Thymus (tissue), 14 donors: Measurements from ENCODE around the gene MAGEA1. TPM values are rescaled to one million over a fixed set of nuclear protein-coding genes. Genes with fewer than 3 reads are reported as not detected.
"Not testable (repeated sequence)": the region's sequence is repeated elsewhere in the genome, so short reads cannot be mapped to it uniquely, and the experiment has no call there.

Source experiments
- DNase-seq, 9 donors: peaks; one replicate each; pipeline ENCODE4 v3.0.0-alpha.2; 2013; ENCODE audit warnings: low spot score in 9 of 9, low read depth in 6 of 9, missing footprints in 1 of 9
- H3K27ac ChIP-seq, 2 donors: one replicate each; pipeline ENCODE4 v1.5.1; 2013; ENCODE audit warnings: control low read depth in 1 of 2, low read depth in 1 of 2, low read length in 1 of 2, mild to moderate bottlenecking in 1 of 2, moderate library complexity in 1 of 2
- H3K27me3 ChIP-seq, 2 donors: one replicate each; pipeline ENCODE4 v1.5.1; 2013; ENCODE audit warnings: low read length in 1 of 2; ENCODE audit not compliant: control insufficient read depth in 2 of 2, insufficient read depth in 1 of 2
- H3K36me3 ChIP-seq, 2 donors: one replicate each; pipeline ENCODE4 v1.5.1; 2013; ENCODE audit warnings: low read length in 1 of 2, mild to moderate bottlenecking in 1 of 2, moderate library complexity in 1 of 2; ENCODE audit not compliant: control insufficient read depth in 2 of 2, insufficient read depth in 2 of 2
- H3K4me1 ChIP-seq, 2 donors: one replicate each; pipeline ENCODE4 v1.5.1; 2013; ENCODE audit warnings: low read length in 2 of 2; ENCODE audit not compliant: control insufficient read depth in 2 of 2, insufficient read depth in 2 of 2
- H3K4me3 ChIP-seq, 2 donors: one replicate each; pipeline ENCODE4 v1.5.1; 2013; ENCODE audit warnings: low read length in 2 of 2, control low read depth in 1 of 2, mild to moderate bottlenecking in 1 of 2
- H3K9me3 ChIP-seq, 2 donors: one replicate each; pipeline ENCODE4 v1.5.1; 2013; ENCODE audit warnings: low read length in 1 of 2, mild to moderate bottlenecking in 1 of 2; ENCODE audit not compliant: control insufficient read depth in 2 of 2, insufficient read depth in 1 of 2
- WGBS: extraction: QIAGEN DNeasy Blood & Tissue Kit; methylation state at CpG from one replicate; pipeline ENCODE4 v1.1.7; 2013; 5-methylcytosine and 5-hydroxymethylcytosine counted together
- long read RNA-seq, 10 donors: transcript quantifications; one replicate each; lab custom pipeline, GENCODE V29; 2026
- polyA plus RNA-seq: library from polyadenylated mRNA; stranded (reverse); fragments of 200-250 nt; gene quantifications from one replicate; pipeline ENCODE4 v1.2.3, GENCODE V29; 2013
- total RNA-seq: library from RNA; stranded (reverse); fragments of 120-200 nt; gene quantifications from one replicate; pipeline ENCODE4 v1.2.4, GENCODE V29; 2013
- donor health status: healthy.

The MAGEA1 gene, protein sequence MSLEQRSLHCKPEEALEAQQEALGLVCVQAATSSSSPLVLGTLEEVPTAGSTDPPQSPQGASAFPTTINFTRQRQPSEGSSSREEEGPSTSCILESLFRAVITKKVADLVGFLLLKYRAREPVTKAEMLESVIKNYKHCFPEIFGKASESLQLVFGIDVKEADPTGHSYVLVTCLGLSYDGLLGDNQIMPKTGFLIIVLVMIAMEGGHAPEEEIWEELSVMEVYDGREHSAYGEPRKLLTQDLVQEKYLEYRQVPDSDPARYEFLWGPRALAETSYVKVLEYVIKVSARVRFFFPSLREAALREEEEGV
- not detected for total RNA-seq
- polyA plus RNA-seq, result not detected
- long read RNA-seq, donor 1, result 0 reads
- long read RNA-seq, donor 2, result 0 reads
- long read RNA-seq, donor 3, result 0 reads
- long read RNA-seq, donor 4, result 0 reads
- long read RNA-seq, donor 5, result 0 reads
- long read RNA-seq, donor 6, result 0 reads
- long read RNA-seq, donor 7, result 0 reads
- long read RNA-seq, donor 8, result 0 reads
- long read RNA-seq, donor 9, result 0 reads
- long read RNA-seq, donor 10, result 0 reads

GRCh38 chrX:153179131-153179530 lies at the start of gene MAGEA1:
Gene MAGEA1 (plus strand): TSS chrX:153179284. CDS start chrX:153182390, 3,106 bp downstream.
- H3K4me3 ChIP-seq, result no peak within 1 kb of the TSS
- no peaks in the 10 kb centered on the region for H3K27me3 ChIP-seq
- no peak for DNase-seq
- H3K36me3 ChIP-seq, result no peaks in the 10 kb centered on the region
- 97% methylated on average over 19 of the region's 19 CpGs for WGBS
- H3K9me3 ChIP-seq, result no peaks in the 10 kb centered on the region
- no peak within 1 kb of the TSS for H3K27ac ChIP-seq
- no peaks in the 10 kb centered on the region for H3K4me1 ChIP-seq

DNA sequence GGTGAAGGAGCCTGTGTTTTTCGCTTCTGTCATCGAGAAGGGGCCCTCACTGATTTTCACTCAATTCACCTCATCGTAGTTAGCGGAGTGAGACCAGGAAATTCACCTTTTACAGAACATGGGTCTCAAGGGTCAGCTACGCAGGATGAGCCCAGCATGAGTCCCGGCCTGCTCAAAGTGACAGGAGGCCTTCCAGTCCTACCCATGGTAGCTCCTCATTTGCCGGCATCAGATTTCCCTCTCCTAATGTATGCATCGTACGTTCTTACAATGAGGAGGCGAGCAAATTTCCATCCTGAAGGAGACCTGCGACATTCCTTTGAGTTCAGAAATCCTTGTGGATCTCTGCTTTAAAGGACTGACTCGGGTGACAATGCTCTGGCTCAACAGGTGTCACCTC lies 46.2 kb upstream of the MAGEA1 start:
- H3K27me3 ChIP-seq, H3K9me3 ChIP-seq, H3K4me3 ChIP-seq, H3K4me1 ChIP-seq, DNase-seq, H3K36me3 ChIP-seq, H3K27ac ChIP-seq: not testable (repeated sequence)
- WGBS, result no CpG with 5 or more reads among the region's 12 CpGs

DNA sequence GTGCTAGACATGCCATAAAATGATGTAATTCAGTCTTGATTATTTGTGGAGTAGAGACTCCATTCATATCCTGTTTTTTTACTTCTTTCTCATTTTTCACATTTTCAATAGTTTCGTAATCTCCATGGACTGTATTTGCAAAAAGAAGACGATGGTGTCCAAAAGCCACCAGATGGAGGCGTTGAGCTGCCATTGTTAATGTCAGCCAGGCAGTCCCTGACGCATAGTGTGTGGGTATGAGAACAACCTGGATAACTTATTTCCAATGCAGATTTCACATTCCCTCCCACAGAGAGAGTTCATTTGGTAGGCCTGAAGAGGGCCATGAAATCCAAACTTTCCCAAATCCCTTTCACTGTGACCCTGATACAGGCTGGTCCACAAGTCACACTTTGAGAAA lies 40.0 kb upstream of the MAGEA1 start:
- H3K27me3 ChIP-seq, H3K4me3 ChIP-seq, H3K4me1 ChIP-seq, H3K36me3 ChIP-seq, DNase-seq, H3K9me3 ChIP-seq, H3K27ac ChIP-seq: not testable (repeated sequence)
- WGBS, result no CpG with 5 or more reads among the region's 4 CpGs

- H3K9me3 ChIP-seq, DNase-seq: not testable (repeated sequence)
- 95% methylated on average over 1 of the region's 7 CpGs for WGBS
Observed at GRCh38 chrX:153146288-153146687, 32.8 kb upstream of the MAGEA1 start.

DNA sequence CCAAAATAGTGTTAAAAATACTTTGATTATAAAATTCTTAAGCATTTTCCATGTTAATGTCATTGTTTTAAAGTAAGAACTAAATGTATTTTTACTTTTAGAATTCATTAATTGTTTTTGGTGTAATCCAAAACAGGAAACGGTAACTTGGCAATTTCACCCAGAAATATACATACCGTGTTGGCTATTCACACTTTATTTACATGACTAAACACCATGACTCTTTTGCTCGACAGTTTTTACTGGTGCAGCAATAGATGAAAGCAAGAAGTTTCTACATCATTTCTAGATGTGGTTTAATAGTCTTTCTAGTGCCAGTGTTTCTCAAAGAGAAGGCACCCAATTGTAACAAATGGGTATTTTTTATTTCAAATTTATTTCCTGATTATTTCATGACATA lies 25.6 kb upstream of the MAGEA1 start:
- Histone ChIP-seq H3K27ac (no peak overlapping the region), H3K4me1 (no peaks in the 10 kb centered on the region), H3K4me3 (no peak overlapping the region), H3K9me3 (no peaks in the 10 kb centered on the region), H3K27me3 (no peaks in the 10 kb centered on the region), H3K36me3 (no peaks in the 10 kb centered on the region)
- DNase-seq, result no peak
- WGBS, result 87% methylated on average over 3 of the region's 3 CpGs

More at GRCh38 chrX:153146288-153146687, 32.8 kb upstream of the MAGEA1 start:
- not testable (repeated sequence) for H3K4me1 ChIP-seq, H3K27me3 ChIP-seq, H3K27ac ChIP-seq, H3K36me3 ChIP-seq, H3K4me3 ChIP-seq

- Histone ChIP-seq H3K36me3 (no peaks in the 10 kb centered on the region), H3K9me3 (no peaks in the 10 kb centered on the region), H3K27me3 (no peaks in the 10 kb centered on the region), H3K27ac (no peak overlapping the region), H3K4me1 (no peaks in the 10 kb centered on the region), H3K4me3 (no peak overlapping the region)
- 95% methylated on average over 5 of the region's 5 CpGs for WGBS
- no peak for DNase-seq
Observed at GRCh38 chrX:153157450-153157849, 21.6 kb upstream of the MAGEA1 start.

DNA sequence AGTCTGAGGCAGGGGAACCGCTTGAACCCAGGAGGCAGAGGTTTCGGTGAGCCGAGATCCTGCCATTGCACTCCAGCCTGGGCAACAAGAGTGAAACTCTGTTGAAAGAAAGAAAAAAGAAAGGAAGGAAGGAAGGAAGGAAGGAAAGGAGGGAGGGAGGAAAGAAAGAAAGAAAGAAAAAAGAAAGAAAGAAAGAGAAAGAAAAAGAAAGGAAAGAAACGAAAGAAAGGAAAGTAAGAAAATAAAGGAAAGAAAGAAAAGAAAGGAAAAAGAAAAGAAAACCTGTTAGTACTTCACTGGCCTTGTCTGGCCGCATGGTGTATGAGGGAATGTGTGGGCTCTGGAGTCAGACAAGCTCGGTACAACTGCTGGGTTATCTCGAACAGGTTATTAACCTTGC lies 20.8 kb upstream of the MAGEA1 start:
- DNase-seq, result no peak
- Histone ChIP-seq H3K4me1 (no peaks in the 10 kb centered on the region), H3K27ac (no peak overlapping the region), H3K9me3 (no peaks in the 10 kb centered on the region), H3K36me3 (no peaks in the 10 kb centered on the region), H3K4me3 (no peak overlapping the region), H3K27me3 (no peaks in the 10 kb centered on the region)
- 97% methylated on average over 7 of the region's 7 CpGs for WGBS

DNA sequence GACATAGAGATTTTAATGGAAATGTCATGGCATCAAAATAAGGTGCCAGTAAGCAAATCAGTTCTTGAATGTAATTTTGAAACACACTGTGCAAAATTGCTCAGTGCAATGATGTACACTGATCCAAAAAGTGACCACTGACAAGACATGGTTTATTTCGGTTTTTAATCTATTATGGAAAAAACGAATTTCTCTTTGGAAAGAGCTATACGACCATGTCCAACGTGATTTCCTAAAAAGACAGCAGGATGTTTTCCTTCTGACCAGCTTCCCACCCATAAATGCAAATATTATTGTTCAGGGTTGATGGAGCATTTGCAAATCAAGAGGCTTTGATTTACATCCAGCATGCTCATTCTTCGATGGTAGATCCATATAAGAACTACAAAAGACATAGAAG lies 17.1 kb upstream of the MAGEA1 start:
- no peaks in the 10 kb centered on the region for H3K9me3 ChIP-seq
- H3K4me3 ChIP-seq, result no peak overlapping the region
- no peaks in the 10 kb centered on the region for H3K36me3 ChIP-seq
- no peak for DNase-seq
- no peaks in the 10 kb centered on the region for H3K4me1 ChIP-seq
- H3K27ac ChIP-seq, result no peak overlapping the region
- WGBS, result 83% methylated on average over 5 of the region's 5 CpGs
- no peaks in the 10 kb centered on the region for H3K27me3 ChIP-seq

DNA sequence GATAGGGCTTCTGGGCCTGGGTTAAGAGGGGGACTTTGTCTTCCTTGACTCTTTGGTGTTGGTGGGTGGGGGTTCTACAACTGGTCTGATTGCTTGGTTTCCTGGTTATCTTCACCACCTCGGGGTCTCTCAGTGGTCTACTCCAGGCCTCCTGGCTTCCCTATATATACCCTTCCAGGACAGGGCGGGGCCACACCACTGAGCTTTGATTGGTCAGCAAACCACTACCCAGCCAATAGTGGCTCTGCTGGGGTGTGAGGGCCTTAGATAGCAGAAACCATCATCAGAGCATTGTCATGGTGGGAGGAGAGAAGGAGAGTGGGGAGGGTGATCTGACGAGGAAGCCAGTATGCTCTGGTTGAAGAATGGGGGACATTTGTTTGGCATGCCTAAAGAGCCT lies 14.4 kb upstream of the MAGEA1 start:
- no peaks in the 10 kb centered on the region for H3K4me1 ChIP-seq
- H3K9me3 ChIP-seq, result no peaks in the 10 kb centered on the region
- H3K27ac ChIP-seq, result no peak overlapping the region
- 96% methylated on average over 3 of the region's 3 CpGs for WGBS
- no peaks in the 10 kb centered on the region for H3K36me3 ChIP-seq
- no peak for DNase-seq
- no peak overlapping the region for H3K4me3 ChIP-seq
- H3K27me3 ChIP-seq, result no peaks in the 10 kb centered on the region
